H9 (cell line): ENCODE results near the gene P2RY12. TPM values are rescaled to one million over a fixed set of nuclear protein-coding genes. Genes with fewer than 3 reads are reported as not detected.

Source experiments
- DNase-seq: peaks from one replicate; pipeline ENCODE4 v3.0.0-alpha.2; 2017
- H2AFZ ChIP-seq: one replicate; pipeline ENCODE4 v1.6.1; 2013; ENCODE audit warnings: mild to moderate bottlenecking, low read length, control low read depth, moderate library complexity
- H2AK5ac ChIP-seq: 2 replicates; pipeline ENCODE4 v1.6.1; 2013; ENCODE audit warnings: low read length, control low read depth, mixed read lengths; ENCODE audit not compliant: insufficient read length
- H2BK120ac ChIP-seq: one replicate; pipeline ENCODE4 v1.6.1; 2013; ENCODE audit warnings: low read depth, mild to moderate bottlenecking, low read length, control low read depth, inconsistent platforms; ENCODE audit not compliant: poor library complexity, severe bottlenecking
- H2BK12ac ChIP-seq: 2 replicates; pipeline ENCODE4 v1.6.1; 2013; ENCODE audit warnings: low read length, control low read depth, mixed read lengths, low read depth; ENCODE audit not compliant: insufficient read length
- H2BK15ac ChIP-seq: 2 replicates; pipeline ENCODE4 v1.6.1; 2013; ENCODE audit warnings: low read depth, low read length, control low read depth
- H2BK20ac ChIP-seq: one replicate; pipeline ENCODE4 v1.6.1; 2013; ENCODE audit warnings: low read depth, mild to moderate bottlenecking, low read length, control low read depth, inconsistent platforms; ENCODE audit not compliant: poor library complexity, severe bottlenecking
- H2BK5ac ChIP-seq: 2 replicates; pipeline ENCODE4 v1.6.1; 2013; ENCODE audit warnings: low read length, control low read depth, mixed read lengths; ENCODE audit not compliant: insufficient read length
- H3K14ac ChIP-seq: 2 replicates; pipeline ENCODE4 v1.6.1; 2013; ENCODE audit warnings: low read length, control low read depth; ENCODE audit not compliant: insufficient read depth
- H3K18ac ChIP-seq: 2 replicates; pipeline ENCODE4 v1.6.1; 2013; ENCODE audit warnings: low read depth, mild to moderate bottlenecking, mixed read lengths, low read length, control low read depth; ENCODE audit not compliant: insufficient read length
- H3K23ac ChIP-seq: 2 replicates; pipeline ENCODE4 v1.6.1; 2013; ENCODE audit warnings: low read length, control low read depth, mixed read lengths, low read depth; ENCODE audit not compliant: insufficient read length
- H3K23me2 ChIP-seq: 2 replicates; pipeline ENCODE4 v1.6.1; 2013; ENCODE audit warnings: low read depth, mild to moderate bottlenecking, mixed read lengths, low read length, control low read depth; ENCODE audit not compliant: insufficient read length, poor library complexity, severe bottlenecking
- H3K27ac ChIP-seq: 2 replicates; pipeline ENCODE4 v1.5.1; 2013; ENCODE audit warnings: low read length, control low read depth, mixed read lengths, low read depth; ENCODE audit not compliant: insufficient read length
- H3K27me3 ChIP-seq: 2 replicates; pipeline ENCODE4 v1.6.1; 2013; ENCODE audit warnings: low read length, control low read depth, inconsistent platforms; ENCODE audit not compliant: insufficient read depth
- H3K4ac ChIP-seq: 2 replicates; pipeline ENCODE4 v1.6.1; 2013; ENCODE audit warnings: low read depth, mild to moderate bottlenecking, control low read depth, inconsistent platforms, low read length, moderate library complexity
- H3K4me1 ChIP-seq: 2 replicates; pipeline ENCODE4 v1.6.1; 2013; ENCODE audit warnings: low read length, control low read depth, inconsistent platforms; ENCODE audit not compliant: insufficient read depth
- H3K4me2 ChIP-seq: 2 replicates; pipeline ENCODE4 v1.6.1; 2013; ENCODE audit warnings: low read length, control low read depth, mixed read lengths; ENCODE audit not compliant: insufficient read length, insufficient read depth
- H3K56ac ChIP-seq: 2 replicates; pipeline ENCODE4 v1.6.1; 2013; ENCODE audit warnings: low read depth, mild to moderate bottlenecking, mixed read lengths, low read length, control low read depth; ENCODE audit not compliant: insufficient read length
- H3K79me1 ChIP-seq: 2 replicates; pipeline ENCODE4 v1.6.1; 2013; ENCODE audit warnings: low read depth, mild to moderate bottlenecking, moderate library complexity, low read length, control low read depth, inconsistent platforms; ENCODE audit not compliant: insufficient read depth, poor library complexity, severe bottlenecking
- H3K79me2 ChIP-seq: 2 replicates; pipeline ENCODE4 v1.6.1; 2013; ENCODE audit warnings: low read length, control low read depth, inconsistent platforms; ENCODE audit not compliant: insufficient read depth
- H3K9ac ChIP-seq: 2 replicates; pipeline ENCODE4 v1.6.1; 2013; ENCODE audit warnings: low read length, control low read depth, mixed read lengths; ENCODE audit not compliant: insufficient read length; ENCODE audit errors: extremely low read depth
- H3K9me3 ChIP-seq: one replicate; pipeline ENCODE4 v1.6.1; 2013; ENCODE audit warnings: low read depth, low read length, inconsistent platforms; ENCODE audit not compliant: control insufficient read depth
- H3T11ph ChIP-seq: one replicate; pipeline ENCODE4 v1.6.1; 2013; ENCODE audit warnings: mild to moderate bottlenecking, low read length, control low read depth, inconsistent platforms
- H4K20me1 ChIP-seq: one replicate; pipeline ENCODE4 v1.6.1; 2013; ENCODE audit not compliant: control insufficient read depth, insufficient read length, insufficient read depth
- H4K5ac ChIP-seq: 2 replicates; pipeline ENCODE4 v1.6.1; 2013; ENCODE audit warnings: low read depth, mild to moderate bottlenecking, mixed read lengths, low read length, control low read depth; ENCODE audit not compliant: insufficient read length
- H4K8ac ChIP-seq: replicated peaks from 2 replicates; pipeline ENCODE4 v1.6.1; 2013; ENCODE audit warnings: low read length, control low read depth, mixed read lengths, low read depth; ENCODE audit not compliant: insufficient read length
- H4K91ac ChIP-seq: 2 replicates; pipeline ENCODE4 v1.6.1; 2013; ENCODE audit warnings: low read depth, mild to moderate bottlenecking, moderate library complexity, mixed read lengths, low read length, control low read depth; ENCODE audit not compliant: insufficient read length
- H3K27ac Mint-ChIP-seq, 3 experiments: 2 replicates in 2 of 3; 3 replicates in 1 of 3; pipeline ENCODE4 v1.8.0; 2020 to 2021; ENCODE audit warnings: mixed read lengths in 3 of 3, mild to moderate bottlenecking in 1 of 3, moderate library complexity in 1 of 3
- H3K27me3 Mint-ChIP-seq: 2 replicates; pipeline ENCODE4 v1.8.0; 2021; ENCODE audit warnings: low read depth, mild to moderate bottlenecking, moderate library complexity, mixed read lengths
- H3K36me3 Mint-ChIP-seq, 3 experiments: 2 replicates in 2 of 3; 3 replicates in 1 of 3; pipeline ENCODE4 v1.8.0; 2020 to 2021; ENCODE audit warnings: low read depth in 3 of 3, mixed read lengths in 3 of 3; ENCODE audit not compliant: insufficient read depth in 1 of 3
- H3K4me1 Mint-ChIP-seq, 2 experiments: 2 replicates each; pipeline ENCODE4 v1.8.0; 2020; ENCODE audit warnings: mixed read lengths in 2 of 2
- H3K4me3 Mint-ChIP-seq, 2 experiments: 2 replicates in 1 of 2; 3 replicates in 1 of 2; pipeline ENCODE4 v1.8.0; 2020 to 2021; ENCODE audit warnings: mild to moderate bottlenecking in 2 of 2, mixed read lengths in 2 of 2, moderate library complexity in 1 of 2
- H3K9me3 Mint-ChIP-seq, 2 experiments: 2 replicates in 1 of 2; 3 replicates in 1 of 2; pipeline ENCODE4 v1.8.0; 2020; ENCODE audit warnings: mild to moderate bottlenecking in 2 of 2, mixed read lengths in 2 of 2, moderate library complexity in 1 of 2
- CTCF ChIP-seq: fragments of 200-600 bp; sonication (generic); conservative IDR thresholded peaks from 3 replicates; pipeline ENCODE4 v1.8.0; 2021; ENCODE audit warnings: antibody characterized with exemption, mild to moderate bottlenecking
- WGBS: extraction: QIAGEN DNeasy Blood & Tissue Kit; methylation state at CpG from one replicate; pipeline ENCODE4 v1.1.7; 2013; ENCODE audit warnings: missing lambda C conversion rate, low lambda C conversion rate, mixed read lengths; ENCODE audit not compliant: insufficient read length; ENCODE audit errors: extremely low coverage; 5-methylcytosine and 5-hydroxymethylcytosine counted together
- total RNA-seq: library from RNA; stranded (reverse); gene quantifications from 2 replicates; pipeline ENCODE4 v1.2.1, GENCODE V29; 2021

P2RY12 gene
- total RNA-seq, 1 experiment from 2014 or later: not detected

- H2BK15ac ChIP-seq: no peak overlapping the region
- no peak for TF ChIP-seq CTCF
- H3K9me3 ChIP-seq: no peaks in the 10 kb centered on the region
- no peak overlapping the region for H4K5ac ChIP-seq
- H2AK5ac ChIP-seq: no peak overlapping the region
- H3K4me1 Mint-ChIP-seq: peaks cover 4% of the 10 kb centered on the region in 2 experiments
- H3K27me3 ChIP-seq: no peaks in the 10 kb centered on the region
- H3K36me3 Mint-ChIP-seq: peaks cover 0 to 9% (median 5%) of the 10 kb centered on the region in 3 experiments; a peak in 3 of 7 replicates
- H4K91ac ChIP-seq: no peak overlapping the region
- H3K23ac ChIP-seq: no peak overlapping the region
- no peak overlapping the region for H2BK120ac ChIP-seq
- no peaks in the 10 kb centered on the region for H4K20me1 ChIP-seq
- H3K9ac ChIP-seq: no peak overlapping the region
- H3K14ac ChIP-seq: no peak overlapping the region
- no peak overlapping the region for H2BK20ac ChIP-seq
- H3K4me2 ChIP-seq: no peak overlapping the region
- H2BK12ac ChIP-seq: no peak overlapping the region
- no peaks in the 10 kb centered on the region for H3K79me2 ChIP-seq
- no peak overlapping the region for H3K4ac ChIP-seq
- no CpG with 5 or more reads among the region's 6 CpGs for WGBS
- no peak overlapping the region for H3K56ac ChIP-seq
- H3K27ac Mint-ChIP-seq: no peak overlapping the region
- no peaks in the 10 kb centered on the region for H3K4me1 ChIP-seq
- no peak for DNase-seq
- H2BK5ac ChIP-seq: no peak overlapping the region
- no peaks in the 10 kb centered on the region for H3K23me2 ChIP-seq
- no peaks in the 10 kb centered on the region for H3K79me1 ChIP-seq
- no peak overlapping the region for H4K8ac ChIP-seq
- no peak overlapping the region for H2AFZ ChIP-seq
- no peak overlapping the region for H3T11ph ChIP-seq
- H3K18ac ChIP-seq: no peak overlapping the region
- H3K4me3 Mint-ChIP-seq: no peak overlapping the region
- H3K27ac ChIP-seq: no peak overlapping the region
- H3K9me3 Mint-ChIP-seq: no peaks in the 10 kb centered on the region
- H3K27me3 Mint-ChIP-seq: no peaks in the 10 kb centered on the region; the same call in 1 of the 2 replicates
Measured at GRCh38 chr3:151419806-151420205, 35.3 kb upstream of the P2RY12 start.
